Tibial nerve (tissue), 4 donors: ENCODE results near the gene DYNC2I2. TPM values are rescaled to one million over a fixed set of nuclear protein-coding genes. Genes with fewer than 3 reads are reported as not detected.
A peak's percentile ranks its signal among the peaks of the same experiment; 100 is the strongest.
"Not testable (repeated sequence)": the region's sequence is repeated elsewhere in the genome, so short reads cannot be mapped to it uniquely, and the experiment has no call there.

Experiments
- DNase-seq, 2 donors: peaks; one replicate each; pipeline ENCODE4 v3.0.0-alpha.2; 2019; ENCODE audit warnings: low spot score in 2 of 2
- H3K27ac ChIP-seq, 4 donors: fragments of 200-600 bp; sonication (generic) in 3 of 4; one replicate each; pipeline ENCODE4 v1.5.1; 2017 to 2019; ENCODE audit warnings: mild to moderate bottlenecking in 1 of 4
- H3K27me3 ChIP-seq, 2 donors: fragments of 200-600 bp; sonication (generic) in 1 of 2; one replicate each; pipeline versions ENCODE4 v1.5.1 to v1.6.0; 2017 to 2019
- H3K36me3 ChIP-seq, 3 donors: fragments of 200-600 bp; sonication (generic); one replicate each; pipeline ENCODE4 v1.5.1; 2018 to 2019
- H3K4me1 ChIP-seq, 4 donors: fragments of 200-600 bp; sonication (generic) in 3 of 4; one replicate each; pipeline ENCODE4 v1.5.1; 2017 to 2019
- H3K4me3 ChIP-seq, 4 donors: fragments of 200-600 bp; sonication (generic) in 3 of 4; one replicate each; pipeline ENCODE4 v1.5.1; 2017 to 2019; ENCODE audit warnings: mild to moderate bottlenecking in 1 of 4, moderate library complexity in 1 of 4
- H3K9me3 ChIP-seq, 4 donors: fragments of 200-600 bp; sonication (generic) in 3 of 4; one replicate each; pipeline ENCODE4 v1.5.1; 2017 to 2019
- CTCF ChIP-seq, 5 experiments: fragments of 200-600 bp in 3 of 5; fragments of 450-650 bp in 2 of 5; sonication (generic) in 3 of 5; IDR thresholded peaks; one replicate each; pipeline ENCODE4 v1.5.1; 2016 to 2019; ENCODE audit warnings: antibody characterized with exemption in 5 of 5, mild to moderate bottlenecking in 3 of 5, moderate library complexity in 2 of 5
- EP300 ChIP-seq, 2 donors: sonication (generic); formaldehyde crosslinking; IDR thresholded peaks; one replicate each; pipeline ENCODE4 v1.6.1; 2017; ENCODE audit warnings: antibody characterized with exemption in 2 of 2, mild to moderate bottlenecking in 1 of 2
- POLR2A ChIP-seq, 2 donors: fragments of 450-650 bp; IDR thresholded peaks; one replicate each; pipeline ENCODE4 v1.6.1; 2017; ENCODE audit warnings: antibody characterized with exemption in 2 of 2, mild to moderate bottlenecking in 2 of 2, moderate library complexity in 2 of 2
- WGBS, 2 donors: methylation state at CpG; one replicate each; pipeline ENCODE4 v1.1.5; 2018; 5-methylcytosine and 5-hydroxymethylcytosine counted together
- total RNA-seq, 4 donors: library from RNA; depleted of rRNA; stranded (reverse); fragments of >200 nt; gene quantifications; one replicate each; pipeline ENCODE4 v1.1.0, GENCODE V29; 2016

DYNC2I2 gene
- total RNA-seq, 4 donors from 2014 or later, result 53.8 to 117 (median 111) TPM

- TF ChIP-seq CTCF (IDR thresholded peaks at IDR 0.05), result peak in 4 of 5 experiments; percentile 9 to 24 (median 16)
- not testable (repeated sequence) for H3K4me3 ChIP-seq, H3K9me3 ChIP-seq, H3K36me3 ChIP-seq, H3K27me3 ChIP-seq, H3K4me1 ChIP-seq
- 87 to 96% methylated on average over 6 to 7 of the region's 9 CpGs for WGBS, 2 donors
- H3K27ac ChIP-seq, result peak overlapping the region in 1 of 4 donors; percentile 22
- peak in 1 of 2 donors; percentile 45 for DNase-seq
Measured at GRCh38 chr9:128648206-128648605, 8.4 kb downstream of the DYNC2I2 start.

- TF ChIP-seq POLR2A (IDR thresholded peaks at IDR 0.05), result peak in 1 of 2 donors; percentile 17
- peak in 1 of 2 donors; percentile 55 for TF ChIP-seq EP300 (IDR thresholded peaks at IDR 0.05)
- TF ChIP-seq CTCF (IDR thresholded peaks at IDR 0.05), result no peak
- DNase-seq, result no peak
- H3K27me3 ChIP-seq, result no peaks in the 10 kb centered on the region
- no peak overlapping the region for H3K4me3 ChIP-seq
- 43 to 51% methylated on average over 12 of the region's 12 CpGs for WGBS, 2 donors
- H3K36me3 ChIP-seq, result peaks cover 0 to 21% (median 0%) of the 10 kb centered on the region in 3 donors
- H3K4me1 ChIP-seq, result peaks cover 0 to 12% (median 0%) of the 10 kb centered on the region in 4 donors
- H3K27ac ChIP-seq, result peak overlapping the region in 2 of 4 donors; percentile 70
- no peaks in the 10 kb centered on the region for H3K9me3 ChIP-seq
Measured at GRCh38 chr9:128643519-128644300, 12.9 kb downstream of the DYNC2I2 start.

- TF ChIP-seq POLR2A (IDR thresholded peaks at IDR 0.05), result no peak
- no peak for TF ChIP-seq CTCF (IDR thresholded peaks at IDR 0.05)
- no peak for TF ChIP-seq EP300 (IDR thresholded peaks at IDR 0.05)
- Histone ChIP-seq H3K4me3 (no peak overlapping the region), H3K27me3 (no peaks in the 10 kb centered on the region), H3K36me3 (peaks cover 0 to 25% (median 0%) of the 10 kb centered on the region in 3 donors), H3K27ac (peak overlapping the region in 2 of 4 donors; percentile 70), H3K4me1 (peaks cover 0 to 12% (median 0%) of the 10 kb centered on the region in 4 donors), H3K9me3 (no peaks in the 10 kb centered on the region)
- DNase-seq, result no peak
- WGBS, 2 donors, result 68 to 77% methylated on average over 12 of the region's 12 CpGs
Measured at GRCh38 chr9:128642675-128643245, 13.9 kb downstream of the DYNC2I2 start.

- no peak for DNase-seq
- Histone ChIP-seq H3K4me3 (no peak overlapping the region), H3K4me1 (peaks cover 0 to 28% (median 7%) of the 10 kb centered on the region in 4 donors), H3K27me3 (no peaks in the 10 kb centered on the region), H3K9me3 (no peaks in the 10 kb centered on the region), H3K36me3 (peaks cover 0 to 31% (median 0%) of the 10 kb centered on the region in 3 donors), H3K27ac (peak overlapping the region in 1 of 4 donors; percentile 56)
- TF ChIP-seq EP300 (IDR thresholded peaks at IDR 0.05) (no peak), POLR2A (IDR thresholded peaks at IDR 0.05) (no peak), CTCF (IDR thresholded peaks at IDR 0.05) (no peak)
- WGBS, 2 donors, result 92 to 93% methylated on average over 18 of the region's 18 CpGs
Measured at GRCh38 chr9:128640603-128641002, 16.0 kb downstream of the DYNC2I2 start.

GRCh38 chr9:128638580-128638979 lies 18.1 kb downstream of the DYNC2I2 start:
- no peak overlapping the region for H3K27ac ChIP-seq
- 88 to 93% methylated on average over 4 of the region's 4 CpGs for WGBS, 2 donors
- peaks cover 0 to 43% (median 3%) of the 10 kb centered on the region in 3 donors for H3K36me3 ChIP-seq
- peaks cover 0 to 46% (median 18%) of the 10 kb centered on the region in 4 donors for H3K4me1 ChIP-seq
- no peaks in the 10 kb centered on the region for H3K9me3 ChIP-seq
- H3K4me3 ChIP-seq, result no peak overlapping the region
- TF ChIP-seq CTCF (IDR thresholded peaks at IDR 0.05) (no peak), POLR2A (IDR thresholded peaks at IDR 0.05) (no peak), EP300 (IDR thresholded peaks at IDR 0.05) (no peak)
- no peaks in the 10 kb centered on the region for H3K27me3 ChIP-seq
- no peak for DNase-seq
